ENCODE measurements around the gene PNPLA7. TPM values are rescaled to one million over a fixed set of nuclear protein-coding genes. Genes with fewer than 3 reads are reported as not detected.

PNPLA7 gene
- total RNA-seq, 1 experiment from 2014 or later = 1.3 TPM

- TF ChIP-seq AR (CRISPR knock-in tag; IDR thresholded peaks at IDR 0.05) (no peak), FOXP1 (CRISPR knock-in tag; IDR thresholded peaks at IDR 0.05; ENCODE audit: borderline replicate concordance) (no peak)
Observed at GRCh38 chr9:137431416-137431931, 118.7 kb downstream of the PNPLA7 start (continued).

DNA sequence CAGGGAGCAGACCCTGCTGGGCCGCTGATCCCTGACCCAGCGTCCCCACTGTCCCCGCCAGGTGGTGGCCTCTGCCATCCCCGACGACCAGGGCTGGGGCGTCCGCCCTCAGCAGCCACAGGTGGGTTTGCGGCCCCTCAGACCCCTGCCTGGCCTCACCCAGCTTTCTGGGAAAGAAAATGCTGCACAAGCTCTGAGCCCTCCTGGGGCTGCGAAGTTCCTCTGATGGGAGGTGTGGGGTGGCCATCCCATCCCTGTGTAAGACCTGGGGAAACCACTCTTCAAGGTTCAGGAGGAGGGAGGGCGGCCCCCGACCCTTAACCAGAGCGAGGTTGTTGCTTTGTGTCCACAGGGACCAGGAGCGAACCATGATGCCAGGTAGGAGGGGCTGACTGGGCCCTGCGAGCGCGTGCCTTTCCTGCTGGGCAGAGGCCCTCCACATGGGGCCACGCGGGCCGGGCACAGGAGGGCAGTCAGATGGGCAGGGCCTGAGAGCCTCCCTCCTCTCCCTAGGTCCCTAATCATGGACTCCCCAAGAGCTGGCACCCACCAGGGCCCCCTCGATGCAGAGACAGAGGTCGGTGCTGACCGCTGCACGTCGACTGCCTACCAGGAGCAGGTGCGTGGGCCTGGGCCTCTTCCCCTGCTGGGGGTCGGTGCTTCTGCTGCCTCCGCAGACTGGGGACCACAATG, 119.3 kb downstream of the PNPLA7 start:
- no peaks in the 10 kb centered on the region for H3K9me3 Mint-ChIP-seq
- POLR2A ChIA-PET = no interaction called here
- H3K4me3 Mint-ChIP-seq = no peak overlapping the region
- CTCF ChIA-PET = interaction anchor here (0.7 to 1.7 kb wide), 3 partner anchors 8 to 274 kb away, joined by 3 read pairs; partner anchors contain the start of genes EXD3 and NRARP
- DNase-seq (ENCODE audit: low spot score) (no peak), ATAC-seq (no peak)
- no peaks in the 10 kb centered on the region for H3K27me3 Mint-ChIP-seq (ENCODE audit: low read depth)
- H3K36me3 Mint-ChIP-seq = no peaks in the 10 kb centered on the region
- H3K4me1 Mint-ChIP-seq = no peaks in the 10 kb centered on the region
- H3K27ac Mint-ChIP-seq = no peak overlapping the region
- TF ChIP-seq FOXK1 (CRISPR knock-in tag; IDR thresholded peaks at IDR 0.05) (no peak), ZNF423 (CRISPR knock-in tag; IDR thresholded peaks at IDR 0.05) (no peak), NR2C2 (CRISPR knock-in tag; IDR thresholded peaks at IDR 0.05) (no peak), ZNF232 (CRISPR knock-in tag; IDR thresholded peaks at IDR 0.05) (no peak), GRHL2 (CRISPR knock-in tag; IDR thresholded peaks at IDR 0.05; ENCODE audit: insufficient replicate concordance, severe bottlenecking) (no peak), TEAD4 (CRISPR knock-in tag; IDR thresholded peaks at IDR 0.05) (no peak), NFE2L1 (CRISPR knock-in tag; IDR thresholded peaks at IDR 0.05) (no peak), CREM (CRISPR knock-in tag; IDR thresholded peaks at IDR 0.05) (no peak), ZNF416 (CRISPR knock-in tag; IDR thresholded peaks at IDR 0.05) (no peak), SP1 (CRISPR knock-in tag; conservative IDR thresholded peaks at IDR 0.05) (no peak), TCF7 (CRISPR knock-in tag; IDR thresholded peaks at IDR 0.05; ENCODE audit: low read depth) (no peak)
- TF ChIP-seq, protein P1, sequence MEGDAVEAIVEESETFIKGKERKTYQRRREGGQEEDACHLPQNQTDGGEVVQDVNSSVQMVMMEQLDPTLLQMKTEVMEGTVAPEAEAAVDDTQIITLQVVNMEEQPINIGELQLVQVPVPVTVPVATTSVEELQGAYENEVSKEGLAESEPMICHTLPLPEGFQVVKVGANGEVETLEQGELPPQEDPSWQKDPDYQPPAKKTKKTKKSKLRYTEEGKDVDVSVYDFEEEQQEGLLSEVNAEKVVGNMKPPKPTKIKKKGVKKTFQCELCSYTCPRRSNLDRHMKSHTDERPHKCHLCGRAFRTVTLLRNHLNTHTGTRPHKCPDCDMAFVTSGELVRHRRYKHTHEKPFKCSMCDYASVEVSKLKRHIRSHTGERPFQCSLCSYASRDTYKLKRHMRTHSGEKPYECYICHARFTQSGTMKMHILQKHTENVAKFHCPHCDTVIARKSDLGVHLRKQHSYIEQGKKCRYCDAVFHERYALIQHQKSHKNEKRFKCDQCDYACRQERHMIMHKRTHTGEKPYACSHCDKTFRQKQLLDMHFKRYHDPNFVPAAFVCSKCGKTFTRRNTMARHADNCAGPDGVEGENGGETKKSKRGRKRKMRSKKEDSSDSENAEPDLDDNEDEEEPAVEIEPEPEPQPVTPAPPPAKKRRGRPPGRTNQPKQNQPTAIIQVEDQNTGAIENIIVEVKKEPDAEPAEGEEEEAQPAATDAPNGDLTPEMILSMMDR (IDR thresholded peaks at IDR 0.05) = no peak

GRCh38 chr9:137429974-137430722, 120.1 kb downstream of the PNPLA7 start:
- CTCF ChIA-PET = interaction anchor here (0.7 kb wide), 1 partner anchor 273 kb away, joined by 3 read pairs; no protein-coding TSS in a partner anchor
- H3K4me1 Mint-ChIP-seq = no peaks in the 10 kb centered on the region
- H3K4me3 Mint-ChIP-seq = no peak overlapping the region
- peak; percentile 69 for ATAC-seq
- POLR2A ChIA-PET = interaction anchor here (0.6 kb wide), 1 partner anchor 32 kb away, joined by 5 read pairs; no protein-coding TSS in a partner anchor
- H3K9me3 Mint-ChIP-seq = no peaks in the 10 kb centered on the region
- H3K36me3 Mint-ChIP-seq = no peaks in the 10 kb centered on the region
- DNase-seq (ENCODE audit: low spot score) = peak; percentile 72
- no peak overlapping the region for H3K27ac Mint-ChIP-seq
- TF ChIP-seq NFATC4 (CRISPR knock-in tag; IDR thresholded peaks at IDR 0.05) = no peak
- no peak for TF ChIP-seq ZNF219 (CRISPR knock-in tag; IDR thresholded peaks at IDR 0.05; ENCODE audit: borderline replicate concordance)
- H3K27me3 Mint-ChIP-seq (ENCODE audit: low read depth) = no peaks in the 10 kb centered on the region
